ENCODE data around the gene WDR64. TPM values are rescaled to one million over a fixed set of nuclear protein-coding genes. Genes with fewer than 3 reads are reported as not detected.

The WDR64 gene
- total RNA-seq, 1 donor from 2014 or later: not detected

DNA sequence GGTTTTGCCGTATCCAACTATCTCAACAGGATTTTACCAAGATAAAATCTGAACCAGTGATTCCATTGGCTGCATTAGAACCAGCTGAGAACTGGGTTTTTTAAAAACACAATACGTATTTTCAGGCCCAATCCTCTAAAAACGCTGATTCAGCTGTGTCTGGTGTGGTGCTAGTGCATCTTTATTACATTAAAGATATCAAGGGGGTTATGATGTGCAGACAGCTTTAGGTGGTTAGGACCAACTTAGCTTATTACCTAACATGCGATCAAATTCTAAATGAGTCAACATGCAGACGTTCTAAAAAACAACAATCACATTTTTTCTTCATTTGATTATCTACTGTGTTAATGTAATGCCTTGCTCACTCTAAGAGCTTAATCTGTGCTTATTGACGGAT, 163.9 kb downstream of the WDR64 start:
- Histone ChIP-seq H3K9me3 (no peaks in the 10 kb centered on the region), H3K27me3 (no peaks in the 10 kb centered on the region), H3K4me3 (no peak overlapping the region), H3K27ac (no peak overlapping the region), H3K36me3 (no peaks in the 10 kb centered on the region), H3K4me1 (no peaks in the 10 kb centered on the region)
- DNase-seq (ENCODE audit: extremely low spot score in 2 of 2): no peak
- intact Hi-C loops (cut with DNase I): no loop called here
- TF ChIP-seq POLR2AphosphoS5 (IDR thresholded peaks at IDR 0.05; ENCODE audit: insufficient read depth in 1 of 2, low read depth in 1 of 2) (no peak), POLR2A (IDR thresholded peaks at IDR 0.05) (no peak)
- TF ChIP-seq, protein P1, sequence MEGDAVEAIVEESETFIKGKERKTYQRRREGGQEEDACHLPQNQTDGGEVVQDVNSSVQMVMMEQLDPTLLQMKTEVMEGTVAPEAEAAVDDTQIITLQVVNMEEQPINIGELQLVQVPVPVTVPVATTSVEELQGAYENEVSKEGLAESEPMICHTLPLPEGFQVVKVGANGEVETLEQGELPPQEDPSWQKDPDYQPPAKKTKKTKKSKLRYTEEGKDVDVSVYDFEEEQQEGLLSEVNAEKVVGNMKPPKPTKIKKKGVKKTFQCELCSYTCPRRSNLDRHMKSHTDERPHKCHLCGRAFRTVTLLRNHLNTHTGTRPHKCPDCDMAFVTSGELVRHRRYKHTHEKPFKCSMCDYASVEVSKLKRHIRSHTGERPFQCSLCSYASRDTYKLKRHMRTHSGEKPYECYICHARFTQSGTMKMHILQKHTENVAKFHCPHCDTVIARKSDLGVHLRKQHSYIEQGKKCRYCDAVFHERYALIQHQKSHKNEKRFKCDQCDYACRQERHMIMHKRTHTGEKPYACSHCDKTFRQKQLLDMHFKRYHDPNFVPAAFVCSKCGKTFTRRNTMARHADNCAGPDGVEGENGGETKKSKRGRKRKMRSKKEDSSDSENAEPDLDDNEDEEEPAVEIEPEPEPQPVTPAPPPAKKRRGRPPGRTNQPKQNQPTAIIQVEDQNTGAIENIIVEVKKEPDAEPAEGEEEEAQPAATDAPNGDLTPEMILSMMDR (IDR thresholded peaks at IDR 0.05): no peak

DNA sequence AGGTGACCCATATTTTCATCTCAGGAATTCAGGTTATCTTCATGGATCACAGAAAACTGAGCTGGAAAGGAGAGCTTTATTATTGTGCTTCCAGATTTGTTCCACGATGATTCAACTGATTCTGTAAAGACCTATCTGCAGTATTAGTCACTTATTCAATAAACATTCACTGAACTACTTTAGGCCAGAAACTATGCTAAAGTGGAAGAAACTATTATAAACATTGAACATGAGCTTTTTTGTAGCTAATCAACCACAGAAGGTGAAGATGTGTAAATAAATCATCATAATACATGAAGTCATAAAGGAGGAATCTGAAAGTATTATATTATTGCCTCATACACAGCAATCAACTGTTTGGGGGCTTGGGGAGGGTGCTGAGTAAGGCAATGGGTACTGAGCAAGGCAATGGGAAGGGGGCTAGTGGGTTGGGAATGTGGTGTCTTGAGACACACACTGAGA, 165.3 kb downstream of the WDR64 start:
- no peaks in the 10 kb centered on the region for H3K9me3 ChIP-seq
- no peaks in the 10 kb centered on the region for H3K36me3 ChIP-seq
- H3K4me3 ChIP-seq: no peak overlapping the region
- no peaks in the 10 kb centered on the region for H3K4me1 ChIP-seq
- no peak for DNase-seq (ENCODE audit: extremely low spot score in 2 of 2)
- intact Hi-C loops (cut with DNase I): no loop called here
- no peaks in the 10 kb centered on the region for H3K27me3 ChIP-seq
- no peak overlapping the region for H3K27ac ChIP-seq
- TF ChIP-seq, protein P1 (IDR thresholded peaks at IDR 0.05): no peak
- TF ChIP-seq POLR2A (IDR thresholded peaks at IDR 0.05) (no peak), POLR2AphosphoS5 (IDR thresholded peaks at IDR 0.05; ENCODE audit: insufficient read depth in 1 of 2, low read depth in 1 of 2) (no peak)

DNA sequence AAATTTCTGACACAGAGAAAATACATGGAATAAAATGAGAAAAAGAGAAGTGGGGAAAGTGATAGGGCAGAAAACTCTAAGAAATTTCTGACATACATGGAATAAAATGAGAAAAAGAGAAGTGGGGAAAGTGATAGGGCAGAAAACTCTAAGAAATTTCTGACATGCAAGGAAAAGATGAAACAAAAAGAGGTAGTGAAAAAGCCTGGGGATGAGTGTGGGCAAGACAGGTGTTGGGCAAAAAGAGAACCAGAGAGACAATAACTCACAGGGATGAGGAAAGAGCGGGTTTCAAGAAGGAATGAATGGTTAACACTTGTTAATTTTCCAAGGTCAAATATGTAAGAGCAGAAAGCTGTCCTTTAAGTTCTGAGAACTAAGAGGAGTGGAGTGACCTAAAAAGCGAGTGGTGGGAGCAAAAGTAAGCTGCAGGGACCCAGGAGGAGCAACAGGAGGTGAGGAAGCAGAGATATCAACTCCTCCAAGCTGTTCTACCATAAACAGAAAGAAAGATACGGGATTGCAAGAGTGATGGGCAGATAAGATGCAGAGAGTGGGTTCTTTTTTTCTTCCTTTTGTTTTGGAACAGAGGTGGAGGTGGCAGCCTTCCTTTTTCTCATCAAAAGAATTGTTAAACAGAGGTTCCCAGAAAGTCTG, 166.0 kb downstream of the WDR64 start:
- TF ChIP-seq POLR2AphosphoS5 (IDR thresholded peaks at IDR 0.05; ENCODE audit: insufficient read depth in 1 of 2, low read depth in 1 of 2) (no peak), POLR2A (IDR thresholded peaks at IDR 0.05) (no peak)
- no peak overlapping the region for H3K4me3 ChIP-seq
- no peaks in the 10 kb centered on the region for H3K27me3 ChIP-seq
- H3K9me3 ChIP-seq: no peaks in the 10 kb centered on the region
- no peaks in the 10 kb centered on the region for H3K36me3 ChIP-seq
- H3K4me1 ChIP-seq: no peaks in the 10 kb centered on the region
- DNase-seq (ENCODE audit: extremely low spot score in 2 of 2): no peak
- intact Hi-C loops (cut with DNase I): no loop called here
- no peak overlapping the region for H3K27ac ChIP-seq

DNA sequence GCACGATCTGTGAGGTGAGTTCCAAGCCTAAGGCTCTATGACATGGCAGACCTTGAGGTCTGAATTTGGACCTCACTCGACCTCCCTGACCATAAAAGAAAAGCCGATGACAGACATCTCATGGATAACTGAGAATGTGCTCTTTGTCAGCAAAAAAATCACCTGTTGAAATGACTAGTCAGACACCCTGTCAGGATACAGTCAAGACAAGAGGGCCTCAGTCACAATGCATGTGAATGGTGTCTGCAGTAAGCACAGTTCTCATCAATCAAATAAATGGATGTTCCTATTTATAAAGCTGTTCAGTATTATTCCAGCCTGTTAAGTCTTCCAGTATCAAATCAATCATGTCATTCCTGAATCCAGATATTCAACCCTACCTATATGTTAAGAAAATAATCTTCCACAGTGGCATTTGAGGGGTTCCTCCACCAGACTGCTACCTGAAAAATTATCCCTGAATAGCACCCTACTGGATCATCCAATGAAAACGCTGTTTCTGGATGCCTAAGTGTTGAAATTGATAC, 167.3 kb downstream of the WDR64 start:
- no peaks in the 10 kb centered on the region for H3K4me1 ChIP-seq
- no peak overlapping the region for H3K27ac ChIP-seq
- intact Hi-C loops (cut with DNase I): no loop called here
- no peaks in the 10 kb centered on the region for H3K9me3 ChIP-seq
- no peaks in the 10 kb centered on the region for H3K27me3 ChIP-seq
- TF ChIP-seq POLR2A (IDR thresholded peaks at IDR 0.05): no peak
- TF ChIP-seq, protein P1 (IDR thresholded peaks at IDR 0.05): no peak
- TF ChIP-seq POLR2AphosphoS5 (IDR thresholded peaks at IDR 0.05; ENCODE audit: insufficient read depth in 1 of 2, low read depth in 1 of 2): no peak
- no peaks in the 10 kb centered on the region for H3K36me3 ChIP-seq
- H3K4me3 ChIP-seq: no peak overlapping the region
- DNase-seq (ENCODE audit: extremely low spot score in 2 of 2): no peak

DNA sequence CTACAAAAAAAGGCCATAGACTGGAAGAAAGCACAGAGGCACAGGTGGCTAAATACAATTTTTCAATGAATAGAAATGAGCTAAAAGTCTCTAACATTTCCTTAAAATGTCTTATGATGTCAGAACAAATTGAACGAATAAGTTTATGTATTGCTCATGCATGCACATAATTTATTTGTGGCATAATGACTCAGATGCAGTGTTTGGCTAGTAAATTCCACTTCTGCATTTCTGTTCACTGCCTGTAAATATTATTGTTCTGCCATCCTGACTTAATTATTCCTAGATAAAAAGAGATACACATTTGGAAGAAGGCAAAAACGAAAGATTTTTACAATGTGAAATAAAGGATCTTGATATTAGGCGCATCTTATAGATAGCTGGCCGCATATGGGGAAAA, 169.3 kb downstream of the WDR64 start:
- Histone ChIP-seq H3K27ac (no peak overlapping the region), H3K9me3 (no peaks in the 10 kb centered on the region), H3K36me3 (no peaks in the 10 kb centered on the region), H3K27me3 (no peaks in the 10 kb centered on the region), H3K4me1 (no peaks in the 10 kb centered on the region), H3K4me3 (no peak overlapping the region)
- TF ChIP-seq POLR2AphosphoS5 (IDR thresholded peaks at IDR 0.05; ENCODE audit: insufficient read depth in 1 of 2, low read depth in 1 of 2) (no peak), POLR2A (IDR thresholded peaks at IDR 0.05) (no peak)
- TF ChIP-seq, protein P1 (IDR thresholded peaks at IDR 0.05): no peak
- intact Hi-C loops (cut with DNase I): no loop called here
- DNase-seq (ENCODE audit: extremely low spot score in 2 of 2): no peak
